Measurements from ENCODE around the gene SARNP. TPM values are rescaled to one million over a fixed set of nuclear protein-coding genes. Genes with fewer than 3 reads are reported as not detected.

SARNP gene
- polyA plus RNA-seq, 1 of the 3 experiments (the other 2 are of a cell fraction) = 65.8 TPM

GRCh38 chr12:55716582-55716957 lies 101.0 kb downstream of the SARNP start:
- H3K9me3 ChIP-seq = no peaks in the 10 kb centered on the region
- TF ChIP-seq TAF1 (IDR thresholded peaks at IDR 0.05; ENCODE audit: borderline replicate concordance, low read depth, low read length) (no peak), ELF1 (IDR thresholded peaks at IDR 0.05) (no peak), FOXM1 (IDR thresholded peaks at IDR 0.05; ENCODE audit: low read depth) (0 out of 2 replicates have a peak, but pooled peaks have one; percentile 10), RCOR1 (IDR thresholded peaks at IDR 0.05; ENCODE audit: low read length) (no peak), IRF3 (IDR thresholded peaks at IDR 0.05; ENCODE audit: low read depth, low read length) (no peak)
- H3K36me3 ChIP-seq (replicated peaks in 1 of 2; ENCODE audit: control insufficient read depth in 1 of 2, insufficient read depth in 2 of 2, low read length in 1 of 2) = peaks cover 0 to 3% of the 10 kb centered on the region in 2 experiments
- CTCF ChIA-PET = interaction anchor here (1.0 to 11.2 kb wide), 6 partner anchors 8 to 210 kb away, joined by 3 to 202 read pairs (median 19); partner anchors contain the start of gene CD63
- H4K20me1 ChIP-seq (ENCODE audit: insufficient read depth) = peaks cover 3% of the 10 kb centered on the region; the same call in 1 of the 2 replicates
- peak overlapping the region; percentile 89 for H3K4me2 ChIP-seq
- no peaks in the 10 kb centered on the region for H3K27me3 ChIP-seq (ENCODE audit: insufficient read depth)
- peaks cover 27% of the 10 kb centered on the region for H3F3A ChIP-seq (replicated peaks; ENCODE audit: insufficient read depth)
- 3% methylated on average over 13 of the region's 13 CpGs for WGBS (ENCODE audit: low lambda C conversion rate)
- peaks cover 13% of the 10 kb centered on the region; the same call in 1 of the 2 replicates for H3K79me2 ChIP-seq (ENCODE audit: insufficient read depth)
- peak overlapping the region; percentile 86 for H3K9ac ChIP-seq
- POLR2A ChIA-PET = interaction anchor here (1.0 to 1.6 kb wide), 3 partner anchors 9 to 13 kb away, joined by 6 to 8 read pairs (median 6); partner anchors contain the start of genes CD63 and ITGA7
- DNase-seq = no peak
- peak overlapping the region; percentile 93; the same call in 1 of the 2 replicates for H2AFZ ChIP-seq (ENCODE audit: low read depth)
- peaks cover 29 to 35% of the 10 kb centered on the region in 2 experiments for H3K4me1 ChIP-seq (ENCODE audit: control insufficient read depth in 1 of 2, insufficient read depth in 2 of 2, low read depth in 1 of 2, low read length in 1 of 2)
- H3K27ac ChIP-seq (ENCODE audit: low read depth in 2 of 2, low read length in 1 of 2) = peak overlapping the region; percentile 87 to 92; a peak in 3 of 4 replicates
- peak overlapping the region; percentile 67 to 92 for H3K4me3 ChIP-seq (ENCODE audit: low read depth in 2 of 2, low read length in 1 of 2)
- H3K9me2 ChIP-seq = no peaks in the 10 kb centered on the region

DNA sequence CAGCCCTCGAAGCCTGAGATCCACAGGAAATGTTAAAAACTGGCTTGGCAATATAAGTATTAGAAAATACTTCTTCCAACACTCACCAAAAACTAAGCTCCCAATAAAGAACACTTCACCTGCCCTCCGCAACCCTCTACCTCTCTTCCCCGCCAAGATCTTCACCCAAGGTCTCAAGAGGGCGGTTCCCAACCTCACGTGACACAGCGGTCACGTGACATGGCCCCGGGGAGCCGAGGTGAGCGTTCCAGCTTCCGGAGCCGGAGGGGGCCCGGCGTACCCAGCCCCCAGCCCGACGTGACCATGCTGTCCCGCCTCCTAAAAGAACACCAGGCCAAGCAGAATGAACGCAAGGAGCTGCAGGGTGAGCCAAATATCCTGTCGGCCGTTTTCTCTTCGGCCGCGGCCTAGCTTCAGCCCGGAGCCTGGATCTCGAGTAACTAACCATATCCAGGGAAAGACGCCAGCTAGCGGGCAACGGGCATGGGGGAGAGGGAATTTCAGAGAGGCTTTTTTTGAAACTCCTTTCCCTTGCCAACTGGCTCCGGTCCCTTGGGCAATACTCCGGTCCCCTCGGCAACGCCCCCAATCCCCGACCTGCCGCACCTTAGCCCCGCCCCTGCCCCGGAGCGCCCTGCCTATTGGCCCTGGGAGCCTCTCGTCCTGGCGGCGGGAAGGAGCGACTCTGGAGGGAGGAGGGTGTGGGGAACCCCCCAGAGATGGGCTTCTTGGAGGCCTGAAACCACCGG lies 101.5 kb downstream of the SARNP start, which contains the start of gene BLOC1S1:
BLOC1S1 (plus strand) TSS at position 214 of the 749 bp plus-strand sequence; CDS start at position 220, 6 bp downstream.
- peak; percentile 96 for DNase-seq
- Histone ChIP-seq H3K27ac (ENCODE audit: low read depth in 2 of 2, low read length in 1 of 2) (peak within 1 kb of the TSS; percentile 87 to 92), H3F3A (replicated peaks; ENCODE audit: insufficient read depth) (peaks cover 22% of the 10 kb centered on the region), H3K9ac (peak within 1 kb of the TSS; percentile 86), H3K36me3 (replicated peaks in 1 of 2; ENCODE audit: control insufficient read depth in 1 of 2, insufficient read depth in 2 of 2, low read length in 1 of 2) (peaks cover 0 to 3% of the 10 kb centered on the region in 2 experiments), H3K9me3 (no peaks in the 10 kb centered on the region), H3K79me2 (ENCODE audit: insufficient read depth) (peaks cover 13% of the 10 kb centered on the region; the same call in 1 of the 2 replicates), H3K4me3 (ENCODE audit: low read depth in 2 of 2, low read length in 1 of 2) (peak within 1 kb of the TSS; percentile 67 to 92), H2AFZ (ENCODE audit: low read depth) (peak within 1 kb of the TSS; percentile 93), H3K4me1 (ENCODE audit: control insufficient read depth in 1 of 2, insufficient read depth in 2 of 2, low read depth in 1 of 2, low read length in 1 of 2) (peaks cover 29% of the 10 kb centered on the region in 2 experiments), H3K9me2 (no peaks in the 10 kb centered on the region), H4K20me1 (ENCODE audit: insufficient read depth) (no peaks in the 10 kb centered on the region), H3K4me2 (peak within 1 kb of the TSS; percentile 89), H3K27me3 (ENCODE audit: insufficient read depth) (no peaks in the 10 kb centered on the region)
- WGBS (ENCODE audit: low lambda C conversion rate) = 2% methylated on average over 23 of the region's 42 CpGs
- ChIA-PET CTCF (interaction anchor here (0.8 to 11.2 kb wide), 7 partner anchors 9 to 527 kb away, joined by 3 to 202 read pairs (median 6); no protein-coding TSS in a partner anchor), POLR2A (interaction anchor here (1.5 to 1.6 kb wide), 3 partner anchors 9 to 16 kb away, joined by 3 to 8 read pairs (median 6); partner anchors contain the start of genes CD63 and ITGA7)
- TF ChIP-seq FOXM1 (IDR thresholded peaks at IDR 0.05; ENCODE audit: low read depth) = 0 out of 2 replicates have a peak, but pooled peaks have one; percentile 52
- TF ChIP-seq, protein P1, sequence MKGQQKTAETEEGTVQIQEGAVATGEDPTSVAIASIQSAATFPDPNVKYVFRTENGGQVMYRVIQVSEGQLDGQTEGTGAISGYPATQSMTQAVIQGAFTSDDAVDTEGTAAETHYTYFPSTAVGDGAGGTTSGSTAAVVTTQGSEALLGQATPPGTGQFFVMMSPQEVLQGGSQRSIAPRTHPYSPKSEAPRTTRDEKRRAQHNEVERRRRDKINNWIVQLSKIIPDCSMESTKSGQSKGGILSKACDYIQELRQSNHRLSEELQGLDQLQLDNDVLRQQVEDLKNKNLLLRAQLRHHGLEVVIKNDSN (IDR thresholded peaks at IDR 0.05; ENCODE audit: borderline replicate concordance, low read depth) = peak; percentile 100
- TF ChIP-seq GABPA (IDR thresholded peaks at IDR 0.05; ENCODE audit: low read depth) = peak; percentile 64
- TF ChIP-seq TAF1 (IDR thresholded peaks at IDR 0.05; ENCODE audit: borderline replicate concordance, low read depth, low read length) = peak; percentile 60; the same call in 1 of the 2 replicates
- TF ChIP-seq PBX3 (IDR thresholded peaks at IDR 0.05) = 0 out of 2 replicates have a peak, but pooled peaks have one; percentile 16
- peak; percentile 84 for TF ChIP-seq ELF1 (IDR thresholded peaks at IDR 0.05)
- no peak; the same call in 1 of the 2 replicates for TF ChIP-seq FOXJ3 (CRISPR knock-in tag; IDR thresholded peaks at IDR 0.05)
- peak; percentile 87 for TF ChIP-seq CHD2 (IDR thresholded peaks at IDR 0.05; ENCODE audit: low read length, partially characterized antibody)
- no peak for TF ChIP-seq RXRA (IDR thresholded peaks at IDR 0.05; ENCODE audit: borderline replicate concordance, low read depth)
- no peak for TF ChIP-seq NRF1 (IDR thresholded peaks at IDR 0.05; ENCODE audit: low read depth, low read length)
- TF ChIP-seq MXI1 (IDR thresholded peaks at IDR 0.05; ENCODE audit: low read depth, low read length) = peak; percentile 72
- TF ChIP-seq, protein P2, sequence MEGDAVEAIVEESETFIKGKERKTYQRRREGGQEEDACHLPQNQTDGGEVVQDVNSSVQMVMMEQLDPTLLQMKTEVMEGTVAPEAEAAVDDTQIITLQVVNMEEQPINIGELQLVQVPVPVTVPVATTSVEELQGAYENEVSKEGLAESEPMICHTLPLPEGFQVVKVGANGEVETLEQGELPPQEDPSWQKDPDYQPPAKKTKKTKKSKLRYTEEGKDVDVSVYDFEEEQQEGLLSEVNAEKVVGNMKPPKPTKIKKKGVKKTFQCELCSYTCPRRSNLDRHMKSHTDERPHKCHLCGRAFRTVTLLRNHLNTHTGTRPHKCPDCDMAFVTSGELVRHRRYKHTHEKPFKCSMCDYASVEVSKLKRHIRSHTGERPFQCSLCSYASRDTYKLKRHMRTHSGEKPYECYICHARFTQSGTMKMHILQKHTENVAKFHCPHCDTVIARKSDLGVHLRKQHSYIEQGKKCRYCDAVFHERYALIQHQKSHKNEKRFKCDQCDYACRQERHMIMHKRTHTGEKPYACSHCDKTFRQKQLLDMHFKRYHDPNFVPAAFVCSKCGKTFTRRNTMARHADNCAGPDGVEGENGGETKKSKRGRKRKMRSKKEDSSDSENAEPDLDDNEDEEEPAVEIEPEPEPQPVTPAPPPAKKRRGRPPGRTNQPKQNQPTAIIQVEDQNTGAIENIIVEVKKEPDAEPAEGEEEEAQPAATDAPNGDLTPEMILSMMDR (IDR thresholded peaks at IDR 0.05) = 0 out of 2 replicates have a peak, but pooled peaks have one; percentile 9
- TF ChIP-seq JUND (IDR thresholded peaks at IDR 0.05) = no peak
- TF ChIP-seq GATA2 (CRISPR knock-in tag; IDR thresholded peaks at IDR 0.05) = no peak
- TF ChIP-seq USF2 (IDR thresholded peaks at IDR 0.05; ENCODE audit: borderline replicate concordance, low read depth, low read length) = peak; percentile 98

Measured in SK-N-SH (cell line).